Ureter (tissue), 1 donor: ENCODE measurements around the gene SPATA3. TPM values are rescaled to one million over a fixed set of nuclear protein-coding genes. Genes with fewer than 3 reads are reported as not detected.

Source experiments
- DNase-seq: peaks from one replicate; pipeline ENCODE4 v3.0.0-alpha.2; 2020; ENCODE audit warnings: low spot score
- total RNA-seq: library from RNA; stranded (reverse); gene quantifications from one replicate; pipeline ENCODE4 v1.2.4, GENCODE V29; 2023
- donor health status: DM: yes; HTN: yes; CAD: no.

The SPATA3 gene
- total RNA-seq, 1 donor from 2014 or later: not detected

- no peak for DNase-seq
Measured at GRCh38 chr2:231028889-231029288, 33.0 kb downstream of the SPATA3 start.

- DNase-seq: no peak
Measured at GRCh38 chr2:231029563-231029962, 33.6 kb downstream of the SPATA3 start.

GRCh38 chr2:231030725-231031124, 34.8 kb downstream of the SPATA3 start:
- no peak for DNase-seq

- DNase-seq: no peak
Measured at GRCh38 chr2:231032575-231033140, 36.7 kb downstream of the SPATA3 start.

GRCh38 chr2:231033147-231034132, 37.5 kb downstream of the SPATA3 start:
- DNase-seq: no peak

- no peak for DNase-seq
Measured at GRCh38 chr2:231034291-231034882, 38.5 kb downstream of the SPATA3 start.

- DNase-seq: no peak
Measured at GRCh38 chr2:231036131-231036530, 40.2 kb downstream of the SPATA3 start.

GRCh38 chr2:231036578-231037106, 40.7 kb downstream of the SPATA3 start:
- DNase-seq: no peak

- DNase-seq: no peak
Measured at GRCh38 chr2:231037202-231037730, 41.3 kb downstream of the SPATA3 start, which contains the start of gene C2orf72. TSS of gene C2orf72 (plus strand) at chr2:231037523. CDS start at chr2:231037566, 43 bp downstream.

- no peak for DNase-seq
Measured at GRCh38 chr2:231037731-231038482, 42.0 kb downstream of the SPATA3 start.

- no peak for DNase-seq
Measured at GRCh38 chr2:231038483-231039293, 42.8 kb downstream of the SPATA3 start.

GRCh38 chr2:231039294-231039664, 43.4 kb downstream of the SPATA3 start:
- DNase-seq: no peak

- no peak for DNase-seq
Measured at GRCh38 chr2:231039821-231040364, 44.0 kb downstream of the SPATA3 start.

GRCh38 chr2:231041061-231041689, 45.3 kb downstream of the SPATA3 start:
- no peak for DNase-seq

GRCh38 chr2:231043796-231044195, 47.9 kb downstream of the SPATA3 start:
- no peak for DNase-seq

- DNase-seq: peak; percentile 26
Measured at GRCh38 chr2:231046916-231047273, 51.0 kb downstream of the SPATA3 start.

- DNase-seq: no peak
Measured at GRCh38 chr2:231047274-231047922, 51.5 kb downstream of the SPATA3 start.

- DNase-seq: no peak
Measured at GRCh38 chr2:231047923-231048915, 52.3 kb downstream of the SPATA3 start.
